HCT116 (cell line): ENCODE results near the gene UBE2E2. TPM values are rescaled to one million over a fixed set of nuclear protein-coding genes. Genes with fewer than 3 reads are reported as not detected.

ENCODE experiments used
- ATAC-seq: fragments of 200-7000 bp; cut with Tn5 transposase; 2 replicates; pipeline ENCODE4 v1.9.1; 2020; ENCODE audit warnings: mild to moderate bottlenecking, moderate library complexity
- BruUV-seq: library from RNA; stranded (reverse); fragments of 400-500 nt; replicated peaks from 2 replicates; lab custom pipeline; 2021; lab: Mats Ljungman, UMichigan
- CTCF ChIA-PET: fragments of 300-600 bp; sonication (Branson Sonifier 250); formaldehyde crosslinking; loops from one replicate; lab custom pipeline; 2021; ENCODE audit warnings: antibody characterized with exemption; lab: Charles Lee
- POLR2A ChIA-PET: fragments of 300-600, 350-600 bp; sonication (Branson Sonifier 250); formaldehyde crosslinking; loops from one replicate; lab custom pipeline; 2021; ENCODE audit warnings: antibody characterized with exemption; lab: Charles Lee
- RAD21 ChIA-PET, 2 experiments: fragments of 300-600 bp; sonication (Branson Sonifier 250); formaldehyde crosslinking; loops; one replicate each; lab custom pipeline; 2023; ENCODE audit warnings: low total read pairs in 2 of 2; ENCODE audit not compliant: uncharacterized antibody in 2 of 2, unreplicated experiment in 2 of 2, low non-redundant PET in 1 of 2; lab: Charles Lee
- DNase-seq: peaks from one replicate; pipeline ENCODE4 v3.0.0-alpha.2; 2010; ENCODE audit warnings: low read depth, low spot score
- H2AFZ ChIP-seq: fragments of 200-600 bp; shearing (Covaris generic), sonication (generic); 2 replicates; pipeline ENCODE4 v1.6.1; 2017; ENCODE audit warnings: low read depth, mixed run types, mixed read lengths, antibody characterized with exemption, low read length; ENCODE audit not compliant: poor library complexity, severe bottlenecking
- H3K27ac ChIP-seq: 2 replicates; pipeline ENCODE4 v1.5.1; 2012; ENCODE audit warnings: low read depth, low read length
- H3K27me3 ChIP-seq: fragments of 200-600 bp; sonication (generic); 2 replicates; pipeline ENCODE4 v1.6.1; 2016; ENCODE audit warnings: mixed run types, low read length, mixed read lengths; ENCODE audit not compliant: insufficient read depth
- H3K36me3 ChIP-seq, 2 experiments: fragments of 200-500 bp in 1 of 2; fragments of 200-600 bp in 1 of 2; sonication (Bioruptor generic) in 1 of 2; sonication (generic) in 1 of 2; 2 replicates each; pipeline versions ENCODE4 v1.5.1 to v1.6.1; 2014 to 2016; ENCODE audit warnings: low read length in 2 of 2, inconsistent platforms in 1 of 2, mixed read lengths in 1 of 2, mixed run types in 1 of 2; ENCODE audit not compliant: insufficient read depth in 2 of 2, control insufficient read depth in 1 of 2
- H3K4me1 ChIP-seq, 2 experiments: fragments of 200-600 bp in 1 of 2; sonication (generic) in 1 of 2; 2 replicates each; pipeline versions ENCODE4 v1.5.1 to v1.6.1; 2012 to 2017; ENCODE audit warnings: low read length in 2 of 2, inconsistent platforms in 1 of 2, mild to moderate bottlenecking in 1 of 2, mixed read lengths in 1 of 2, mixed run types in 1 of 2, moderate library complexity in 1 of 2; ENCODE audit not compliant: insufficient read depth in 2 of 2, control insufficient read depth in 1 of 2
- H3K4me2 ChIP-seq: fragments of 200-600 bp; sonication (generic); 2 replicates; pipeline ENCODE4 v1.6.1; 2017; ENCODE audit warnings: mixed run types, low read length, mixed read lengths
- H3K4me3 ChIP-seq, 2 experiments: fragments of 200-600 bp in 1 of 2; sonication (generic) in 1 of 2; replicated peaks in 1 of 2; 2 replicates each; pipeline ENCODE4 v1.5.1; 2011 to 2016; ENCODE audit warnings: low read length in 2 of 2, control low read depth in 1 of 2, low read depth in 1 of 2, mild to moderate bottlenecking in 1 of 2, mixed read lengths in 1 of 2, mixed run types in 1 of 2
- H3K79me2 ChIP-seq: fragments of 200-600 bp; sonication (generic); 2 replicates; pipeline ENCODE4 v1.6.1; 2017; ENCODE audit warnings: mild to moderate bottlenecking, mixed run types, low read length, moderate library complexity, mixed read lengths; ENCODE audit not compliant: insufficient read depth
- H3K9ac ChIP-seq: fragments of 200-600 bp; sonication (generic); 2 replicates; pipeline ENCODE4 v1.6.1; 2016; ENCODE audit warnings: low read length, mixed read lengths
- H3K9me2 ChIP-seq: fragments of 200-600 bp; sonication (generic), shearing (Covaris generic); 2 replicates; pipeline ENCODE4 v1.6.1; 2017; ENCODE audit warnings: mixed run types, mild to moderate bottlenecking, moderate library complexity; ENCODE audit not compliant: insufficient read depth
- H3K9me3 ChIP-seq, 2 experiments: fragments of 200-500 bp in 1 of 2; fragments of 200-600 bp in 1 of 2; sonication (Bioruptor generic) in 1 of 2; sonication (generic) in 1 of 2; 2 replicates each; pipeline ENCODE4 v1.6.1; 2014 to 2017; ENCODE audit warnings: low read length in 2 of 2, mixed read lengths in 2 of 2, inconsistent platforms in 1 of 2, low read depth in 1 of 2, mild to moderate bottlenecking in 1 of 2, mixed run types in 1 of 2, moderate library complexity in 1 of 2; ENCODE audit not compliant: control insufficient read depth in 1 of 2, insufficient read depth in 1 of 2
- H4K20me1 ChIP-seq: fragments of 200-600 bp; sonication (generic), shearing (Covaris generic); 2 replicates; pipeline ENCODE4 v1.6.1; 2017; ENCODE audit warnings: mixed run types, mild to moderate bottlenecking, moderate library complexity; ENCODE audit not compliant: insufficient read depth
- CEBPB ChIP-seq: IDR thresholded peaks from 2 replicates; pipeline ENCODE4 v1.6.1; 2012; ENCODE audit warnings: low read depth
- EGR1 ChIP-seq: IDR thresholded peaks from 2 replicates; pipeline ENCODE4 v1.6.1; 2012; ENCODE audit warnings: low read depth
- EZH2phosphoT487 ChIP-seq: fragments of 200-600 bp; IDR thresholded peaks from 2 replicates; pipeline ENCODE4 v1.6.1; 2018; ENCODE audit warnings: antibody characterized with exemption, borderline replicate concordance
- POLR2AphosphoS5 ChIP-seq: IDR thresholded peaks from 2 replicates; pipeline ENCODE4 v1.6.1; 2011; ENCODE audit warnings: mild to moderate bottlenecking, low read depth, low read length, moderate library complexity
- RAD21 ChIP-seq: IDR thresholded peaks from 2 replicates; pipeline ENCODE4 v1.6.1; 2012; ENCODE audit warnings: low read depth, mild to moderate bottlenecking
- SIN3A ChIP-seq: IDR thresholded peaks from 2 replicates; pipeline ENCODE4 v1.6.1; 2012; ENCODE audit warnings: low read depth
- SP1 ChIP-seq: IDR thresholded peaks from 2 replicates; pipeline ENCODE4 v1.6.1; 2012; ENCODE audit warnings: low read depth
- TCF7L2 ChIP-seq: IDR thresholded peaks from 2 replicates; pipeline ENCODE4 v1.7.0; 2011; ENCODE audit warnings: borderline replicate concordance, inconsistent platforms; ENCODE audit not compliant: insufficient read depth, insufficient read length; ENCODE audit errors: extremely low read depth
- intact Hi-C: fragments of 100-400 bp; cut with micrococcal nuclease; formaldehyde crosslinking; loops from 2 replicates; pipeline ENCODE4 v1.10.0; 2022
- total RNA-seq: library from RNA; stranded (reverse); gene quantifications from one replicate; pipeline ENCODE4 v1.2.1, GENCODE V29; 2021; ENCODE audit not compliant: unreplicated experiment
- TF ChIP-seq, protein P1 (sequence below): IDR thresholded peaks from 2 replicates; pipeline ENCODE4 v1.6.1; 2012; ENCODE audit warnings: low read depth

UBE2E2 gene
- total RNA-seq, 1 experiment from 2014 or later: 21.4 TPM

DNA sequence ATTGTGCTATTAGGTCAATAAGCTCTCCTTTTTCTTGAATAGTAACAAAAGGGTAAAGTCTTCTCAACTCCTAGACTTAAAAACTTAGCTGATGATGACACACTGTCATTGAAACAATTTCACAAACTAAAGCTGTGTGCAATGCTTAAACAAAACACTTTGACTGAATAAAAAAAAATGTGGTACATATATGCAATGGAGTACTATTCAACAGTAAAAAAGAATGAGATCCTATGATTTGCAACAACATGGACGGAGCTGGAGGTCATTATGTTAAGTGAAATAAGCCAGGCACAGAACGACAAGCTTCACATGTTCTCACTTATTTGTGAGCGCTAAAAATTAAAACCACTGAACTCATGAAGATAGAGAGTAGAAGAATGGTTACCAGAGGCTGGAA, 370.7 kb downstream of the UBE2E2 start:
- no peak for ATAC-seq
- no peaks in the 10 kb centered on the region for H3K27me3 ChIP-seq
- TF ChIP-seq RAD21: no peak
- TF ChIP-seq SP1: no peak
- no peak for TF ChIP-seq EZH2phosphoT487
- TF ChIP-seq CEBPB: no peak
- no peak for TF ChIP-seq EGR1
- no peak for TF ChIP-seq SIN3A
- no peaks in the 10 kb centered on the region for H3K79me2 ChIP-seq
- no peak overlapping the region for H2AFZ ChIP-seq
- CTCF ChIA-PET: no interaction called here
- intact Hi-C loops: no loop called here
- H3K9me3 ChIP-seq: no peaks in the 10 kb centered on the region
- H3K4me2 ChIP-seq: no peak overlapping the region
- H3K36me3 ChIP-seq: no peaks in the 10 kb centered on the region
- no peaks in the 10 kb centered on the region for H4K20me1 ChIP-seq
- no peaks in the 10 kb centered on the region for H3K9me2 ChIP-seq
- no peak overlapping the region for H3K27ac ChIP-seq
- RAD21 ChIA-PET: no interaction called here
- no peak overlapping the region for H3K9ac ChIP-seq
- H3K4me3 ChIP-seq: no peak overlapping the region
- H3K4me1 ChIP-seq: 0 out of 4 replicates have a peak, but pooled peaks cover 0 to 10% of the 10 kb centered on the region in 2 experiments
- POLR2A ChIA-PET: no interaction called here
- no TSS peak for BruUV-seq
- no peak for DNase-seq

DNA sequence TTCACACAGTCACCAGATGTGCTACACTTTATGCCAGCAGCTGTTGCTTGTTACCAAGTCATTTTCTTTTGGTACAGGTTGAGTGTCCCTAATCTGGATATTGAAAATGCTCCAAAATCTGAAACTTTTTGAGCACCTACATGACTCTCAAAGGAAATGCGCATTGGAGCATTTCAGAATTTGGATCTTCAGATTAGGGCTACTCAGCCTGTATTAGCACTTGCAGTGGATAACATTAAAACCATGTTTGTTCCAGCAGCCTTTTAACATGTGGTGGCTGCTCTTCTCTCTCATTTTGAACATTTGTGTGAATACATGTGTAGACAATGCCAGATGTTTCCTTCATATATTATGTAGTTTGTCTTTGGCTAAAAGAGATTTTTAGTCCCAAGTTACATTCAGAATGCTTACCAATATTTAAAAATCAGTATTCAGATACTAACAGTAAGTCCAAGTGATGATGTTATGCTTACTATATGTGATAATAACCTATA, 371.7 kb downstream of the UBE2E2 start:
- Histone ChIP-seq H3K4me2 (no peak overlapping the region), H3K36me3 (no peaks in the 10 kb centered on the region), H3K79me2 (no peaks in the 10 kb centered on the region), H3K9ac (no peak overlapping the region), H3K27me3 (no peaks in the 10 kb centered on the region), H4K20me1 (no peaks in the 10 kb centered on the region), H3K9me2 (no peaks in the 10 kb centered on the region), H3K27ac (no peak overlapping the region), H2AFZ (no peak overlapping the region), H3K4me1 (0 out of 4 replicates have a peak, but pooled peaks cover 0 to 10% of the 10 kb centered on the region in 2 experiments), H3K9me3 (no peaks in the 10 kb centered on the region), H3K4me3 (no peak overlapping the region)
- no TSS peak for BruUV-seq
- ATAC-seq (no peak), DNase-seq (no peak)
- ChIA-PET CTCF (no interaction called here), RAD21 (no interaction called here), POLR2A (no interaction called here)
- intact Hi-C loops: no loop called here
- TF ChIP-seq TCF7L2 (no peak), CEBPB (no peak), EGR1 (no peak), POLR2AphosphoS5 (no peak)
- TF ChIP-seq, protein P1, sequence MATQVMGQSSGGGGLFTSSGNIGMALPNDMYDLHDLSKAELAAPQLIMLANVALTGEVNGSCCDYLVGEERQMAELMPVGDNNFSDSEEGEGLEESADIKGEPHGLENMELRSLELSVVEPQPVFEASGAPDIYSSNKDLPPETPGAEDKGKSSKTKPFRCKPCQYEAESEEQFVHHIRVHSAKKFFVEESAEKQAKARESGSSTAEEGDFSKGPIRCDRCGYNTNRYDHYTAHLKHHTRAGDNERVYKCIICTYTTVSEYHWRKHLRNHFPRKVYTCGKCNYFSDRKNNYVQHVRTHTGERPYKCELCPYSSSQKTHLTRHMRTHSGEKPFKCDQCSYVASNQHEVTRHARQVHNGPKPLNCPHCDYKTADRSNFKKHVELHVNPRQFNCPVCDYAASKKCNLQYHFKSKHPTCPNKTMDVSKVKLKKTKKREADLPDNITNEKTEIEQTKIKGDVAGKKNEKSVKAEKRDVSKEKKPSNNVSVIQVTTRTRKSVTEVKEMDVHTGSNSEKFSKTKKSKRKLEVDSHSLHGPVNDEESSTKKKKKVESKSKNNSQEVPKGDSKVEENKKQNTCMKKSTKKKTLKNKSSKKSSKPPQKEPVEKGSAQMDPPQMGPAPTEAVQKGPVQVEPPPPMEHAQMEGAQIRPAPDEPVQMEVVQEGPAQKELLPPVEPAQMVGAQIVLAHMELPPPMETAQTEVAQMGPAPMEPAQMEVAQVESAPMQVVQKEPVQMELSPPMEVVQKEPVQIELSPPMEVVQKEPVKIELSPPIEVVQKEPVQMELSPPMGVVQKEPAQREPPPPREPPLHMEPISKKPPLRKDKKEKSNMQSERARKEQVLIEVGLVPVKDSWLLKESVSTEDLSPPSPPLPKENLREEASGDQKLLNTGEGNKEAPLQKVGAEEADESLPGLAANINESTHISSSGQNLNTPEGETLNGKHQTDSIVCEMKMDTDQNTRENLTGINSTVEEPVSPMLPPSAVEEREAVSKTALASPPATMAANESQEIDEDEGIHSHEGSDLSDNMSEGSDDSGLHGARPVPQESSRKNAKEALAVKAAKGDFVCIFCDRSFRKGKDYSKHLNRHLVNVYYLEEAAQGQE: no peak
